Measurements from ENCODE around the gene PES1. TPM values are rescaled to one million over a fixed set of nuclear protein-coding genes. Genes with fewer than 3 reads are reported as not detected.

PES1 gene
- polyA plus RNA-seq, 1 experiment = 109 TPM

GRCh38 chr22:30538280-30538679 is 53.4 kb downstream of the PES1 start:
- ChIA-PET CTCF (no interaction called here), POLR2A (no interaction called here)
- DNase-seq (ENCODE audit: low read depth) = no peak
- no peaks in the 10 kb centered on the region for H3K36me3 ChIP-seq (ENCODE audit: control insufficient read depth, insufficient read depth, low read length)
- H3K27me3 ChIP-seq (ENCODE audit: control insufficient read depth, insufficient read depth, low read length) = peaks cover 12% of the 10 kb centered on the region
- H3K4me3 ChIP-seq (ENCODE audit: low read depth, low read length) = no peak overlapping the region
- TF ChIP-seq CTCF (IDR thresholded peaks at IDR 0.05; ENCODE audit: insufficient read depth, low read depth, low read length) = no peak

GRCh38 chr22:30537083-30537731 is 54.5 kb downstream of the PES1 start:
- CTCF ChIA-PET = no interaction called here
- no peak for DNase-seq (ENCODE audit: low read depth)
- POLR2A ChIA-PET = no interaction called here
- Histone ChIP-seq H3K27me3 (ENCODE audit: control insufficient read depth, insufficient read depth, low read length) (peaks cover 8% of the 10 kb centered on the region), H3K4me3 (ENCODE audit: low read depth, low read length) (no peak overlapping the region), H3K36me3 (ENCODE audit: control insufficient read depth, insufficient read depth, low read length) (no peaks in the 10 kb centered on the region)
- TF ChIP-seq CTCF (IDR thresholded peaks at IDR 0.05; ENCODE audit: insufficient read depth, low read depth, low read length) = no peak

- TF ChIP-seq CTCF (IDR thresholded peaks at IDR 0.05; ENCODE audit: insufficient read depth, low read depth, low read length) = no peak
- ChIA-PET POLR2A (no interaction called here), CTCF (interaction anchor here (0.8 to 1.7 kb wide), 2 partner anchors 32 to 93 kb away, joined by 3 to 5 read pairs; no protein-coding TSS in a partner anchor)
- no peak overlapping the region for H3K4me3 ChIP-seq (ENCODE audit: low read depth, low read length)
- H3K27me3 ChIP-seq (ENCODE audit: control insufficient read depth, insufficient read depth, low read length) = peaks cover 3% of the 10 kb centered on the region; the same call in 1 of the 2 replicates
- DNase-seq (ENCODE audit: low read depth) = no peak
- H3K36me3 ChIP-seq (ENCODE audit: control insufficient read depth, insufficient read depth, low read length) = no peaks in the 10 kb centered on the region
These were observed 56.5 kb downstream of the PES1 start for GRCh38 chr22:30535182-30535581.

- peaks cover 3% of the 10 kb centered on the region; the same call in 1 of the 2 replicates for H3K27me3 ChIP-seq (ENCODE audit: control insufficient read depth, insufficient read depth, low read length)
- CTCF ChIA-PET = no interaction called here
- no peak for DNase-seq (ENCODE audit: low read depth)
- no peak overlapping the region for H3K4me3 ChIP-seq (ENCODE audit: low read depth, low read length)
- POLR2A ChIA-PET = no interaction called here
- H3K36me3 ChIP-seq (ENCODE audit: control insufficient read depth, insufficient read depth, low read length) = no peaks in the 10 kb centered on the region
- no peak for TF ChIP-seq CTCF (IDR thresholded peaks at IDR 0.05; ENCODE audit: insufficient read depth, low read depth, low read length)
These were observed 59.8 kb downstream of the PES1 start for GRCh38 chr22:30531651-30532608.

- DNase-seq (ENCODE audit: low read depth) = no peak
- no peak for TF ChIP-seq CTCF (IDR thresholded peaks at IDR 0.05; ENCODE audit: insufficient read depth, low read depth, low read length)
- Histone ChIP-seq H3K27me3 (ENCODE audit: control insufficient read depth, insufficient read depth, low read length) (0 out of 2 replicates have a peak, but pooled peaks cover 2% of the 10 kb centered on the region), H3K36me3 (ENCODE audit: control insufficient read depth, insufficient read depth, low read length) (no peaks in the 10 kb centered on the region), H3K4me3 (ENCODE audit: low read depth, low read length) (no peak overlapping the region)
- CTCF ChIA-PET = no interaction called here
- POLR2A ChIA-PET = no interaction called here
These were observed 65.1 kb downstream of the PES1 start for GRCh38 chr22:30526656-30527055.

All from BJ (cell line).